ENCODE data around the gene CCDC88C. TPM values are rescaled to one million over a fixed set of nuclear protein-coding genes. Genes with fewer than 3 reads are reported as not detected.

Gene CCDC88C
- polyA plus RNA-seq, 2 of the 4 experiments (the other 2 are of a cell fraction) = 2.9 to 3.7 TPM

- TF ChIP-seq CTCF (IDR thresholded peaks at IDR 0.05) (no peak), EHF (CRISPR knock-in tag; IDR thresholded peaks at IDR 0.05) (no peak), HOXA7 (CRISPR knock-in tag; IDR thresholded peaks at IDR 0.05) (no peak), FOSL2 (IDR thresholded peaks at IDR 0.05) (no peak), FOSL2 (CRISPR knock-in tag; IDR thresholded peaks at IDR 0.05) (no peak), POLR2A (IDR thresholded peaks at IDR 0.05; ENCODE audit: low read length) (no peak), FOSB (CRISPR knock-in tag; IDR thresholded peaks at IDR 0.05) (no peak), KDM1A (IDR thresholded peaks at IDR 0.05; ENCODE audit: low read depth) (no peak), NPAS2 (CRISPR knock-in tag; IDR thresholded peaks at IDR 0.05; ENCODE audit: borderline replicate concordance) (no peak), MAX (IDR thresholded peaks at IDR 0.05) (no peak)
- TF ChIP-seq, protein P1, sequence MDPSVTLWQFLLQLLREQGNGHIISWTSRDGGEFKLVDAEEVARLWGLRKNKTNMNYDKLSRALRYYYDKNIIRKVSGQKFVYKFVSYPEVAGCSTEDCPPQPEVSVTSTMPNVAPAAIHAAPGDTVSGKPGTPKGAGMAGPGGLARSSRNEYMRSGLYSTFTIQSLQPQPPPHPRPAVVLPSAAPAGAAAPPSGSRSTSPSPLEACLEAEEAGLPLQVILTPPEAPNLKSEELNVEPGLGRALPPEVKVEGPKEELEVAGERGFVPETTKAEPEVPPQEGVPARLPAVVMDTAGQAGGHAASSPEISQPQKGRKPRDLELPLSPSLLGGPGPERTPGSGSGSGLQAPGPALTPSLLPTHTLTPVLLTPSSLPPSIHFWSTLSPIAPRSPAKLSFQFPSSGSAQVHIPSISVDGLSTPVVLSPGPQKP (IDR thresholded peaks at IDR 0.05; ENCODE audit: low read depth, low read length) = no peak
Observed at GRCh38 chr14:91363776-91364523, 53.7 kb downstream of the CCDC88C start (continued).

GRCh38 chr14:91361233-91361811 is 56.3 kb downstream of the CCDC88C start:
- ChIA-PET POLR2A (no interaction called here), CTCF (interaction anchor here (0.7 to 1.0 kb wide), 2 partner anchors 17 to 57 kb away, joined by 4 to 5 read pairs; no protein-coding TSS in a partner anchor)
- WGBS (ENCODE audit: missing lambda C conversion rate) = 83% methylated on average over 14 of the region's 14 CpGs
- DNase-seq (ENCODE audit: low read depth in 1 of 2, low spot score in 1 of 2) (no peak), FAIRE-seq (no peak), ATAC-seq (no peak; a peak in 1 of 6 replicates)
- no peak overlapping the region for H3K4me2 ChIP-seq
- no peaks in the 10 kb centered on the region for H3K9me3 ChIP-seq
- no peaks in the 10 kb centered on the region for H3K4me1 ChIP-seq
- TF ChIP-seq MAX (IDR thresholded peaks at IDR 0.05) = no peak
- peak in 1 of 2 experiments; percentile 49; a peak in 2 of 4 replicates for TF ChIP-seq CEBPB (IDR thresholded peaks at IDR 0.05)
- H3K27ac ChIP-seq = no peak overlapping the region
- no peak overlapping the region for H3K4me3 ChIP-seq

GRCh38 chr14:91360490-91361232 is 57.0 kb downstream of the CCDC88C start:
- Histone ChIP-seq H3K4me2 (no peak overlapping the region), H3K27ac (no peak overlapping the region), H3K4me3 (no peak overlapping the region), H3K4me1 (no peaks in the 10 kb centered on the region), H3K9me3 (no peaks in the 10 kb centered on the region)
- TF ChIP-seq, protein P2, sequence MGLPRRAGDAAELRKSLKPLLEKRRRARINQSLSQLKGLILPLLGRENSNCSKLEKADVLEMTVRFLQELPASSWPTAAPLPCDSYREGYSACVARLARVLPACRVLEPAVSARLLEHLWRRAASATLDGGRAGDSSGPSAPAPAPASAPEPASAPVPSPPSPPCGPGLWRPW (IDR thresholded peaks at IDR 0.05) = no peak
- TF ChIP-seq GATA3 (IDR thresholded peaks at IDR 0.05; ENCODE audit: borderline replicate concordance) (no peak), RARB (CRISPR knock-in tag; IDR thresholded peaks at IDR 0.05) (no peak), HEYL (CRISPR knock-in tag; IDR thresholded peaks at IDR 0.05) (no peak), MAX (IDR thresholded peaks at IDR 0.05) (no peak), SMC3 (IDR thresholded peaks at IDR 0.05) (no peak), FOSB (CRISPR knock-in tag; IDR thresholded peaks at IDR 0.05) (no peak), KDM1A (IDR thresholded peaks at IDR 0.05; ENCODE audit: low read depth) (no peak), ZC3H11A (IDR thresholded peaks at IDR 0.05) (no peak), CBX2 (IDR thresholded peaks at IDR 0.05; ENCODE audit: borderline replicate concordance, low read depth) (no peak), FOSL2 (IDR thresholded peaks at IDR 0.05) (no peak), FOSL2 (CRISPR knock-in tag; IDR thresholded peaks at IDR 0.05) (no peak), EHF (CRISPR knock-in tag; IDR thresholded peaks at IDR 0.05) (no peak), EP300 (IDR thresholded peaks at IDR 0.05) (no peak)
- TF ChIP-seq, protein P3, sequence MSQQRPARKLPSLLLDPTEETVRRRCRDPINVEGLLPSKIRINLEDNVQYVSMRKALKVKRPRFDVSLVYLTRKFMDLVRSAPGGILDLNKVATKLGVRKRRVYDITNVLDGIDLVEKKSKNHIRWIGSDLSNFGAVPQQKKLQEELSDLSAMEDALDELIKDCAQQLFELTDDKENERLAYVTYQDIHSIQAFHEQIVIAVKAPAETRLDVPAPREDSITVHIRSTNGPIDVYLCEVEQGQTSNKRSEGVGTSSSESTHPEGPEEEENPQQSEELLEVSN (IDR thresholded peaks at IDR 0.05; ENCODE audit: borderline replicate concordance, low read depth) = no peak
- 83% methylated on average over 14 of the region's 17 CpGs for WGBS (ENCODE audit: missing lambda C conversion rate)
- ChIA-PET POLR2A (no interaction called here), CTCF (interaction anchor here (0.7 to 1.2 kb wide), 3 partner anchors 18 to 58 kb away, joined by 4 to 5 read pairs (median 5); no protein-coding TSS in a partner anchor)
- FAIRE-seq = no peak
- no peak; a peak in 1 of 6 replicates for ATAC-seq
- no peak for DNase-seq (ENCODE audit: low read depth in 1 of 2, low spot score in 1 of 2)

Data from A549 (cell line).